K562 (cell line): ENCODE data around the gene PHF19. TPM values are rescaled to one million over a fixed set of nuclear protein-coding genes. Genes with fewer than 3 reads are reported as not detected.
A peak's percentile ranks its signal among the peaks of the same experiment; 100 is the strongest.

Experiments used
- BCL6 ChIP-seq: fragments of 250-450 bp; sonication (Bioruptor Pico); IDR thresholded peaks from 2 replicates; pipeline ENCODE4 v1.4.0; 2020
- CHD2 ChIP-seq: IDR thresholded peaks from 2 replicates; pipeline ENCODE4 v1.6.1; 2011; ENCODE audit warnings: low read depth, low read length
- CHD4 ChIP-seq: fragments of 200-600 bp; sonication (generic); IDR thresholded peaks from 3 replicates; pipeline ENCODE4 v1.6.1; 2012; ENCODE audit warnings: low read depth, mild to moderate bottlenecking, mixed read lengths, low read length, inconsistent platforms; ENCODE audit not compliant: insufficient read depth, insufficient replicate concordance, poor library complexity, severe bottlenecking
- CTCF ChIP-seq, 3 experiments: IDR thresholded peaks in 2 of 3; conservative IDR thresholded peaks in 1 of 3; 2 replicates each; pipeline ENCODE4 v1.5.1; 2011 to 2012; ENCODE audit warnings: low read length in 3 of 3, mild to moderate bottlenecking in 3 of 3, control low read depth in 2 of 3, improper control_type of control experiment in 1 of 3, inconsistent platforms in 1 of 3, low read depth in 1 of 3, mixed read lengths in 1 of 3, moderate library complexity in 1 of 3; ENCODE audit not compliant: insufficient read depth in 2 of 3
- EP300 ChIP-seq: IDR thresholded peaks from 2 replicates; pipeline ENCODE4 v1.6.1; 2012; ENCODE audit warnings: low read length, improper control_type of control experiment
- EZH2 ChIP-seq: IDR thresholded peaks from 2 replicates; pipeline ENCODE4 v1.6.1; 2012; ENCODE audit warnings: low read depth, mild to moderate bottlenecking, inconsistent platforms, low read length, borderline replicate concordance
- FIP1L1 ChIP-seq: fragments of 200-400 bp; formaldehyde crosslinking; IDR thresholded peaks from 2 replicates; pipeline ENCODE4 v1.6.1; 2018; ENCODE audit warnings: mild to moderate bottlenecking, low read depth, low read length; ENCODE audit not compliant: poor library complexity, severe bottlenecking
- GABPB2 ChIP-seq: fragments of 250-450 bp; sonication (Bioruptor Pico); conservative IDR thresholded peaks from 2 replicates; pipeline ENCODE4 v1.5.1; 2021; ENCODE audit warnings: mild to moderate bottlenecking
- GTF2F1 ChIP-seq: IDR thresholded peaks from 2 replicates; pipeline ENCODE4 v1.6.1; 2011; ENCODE audit warnings: low read depth, low read length, improper control_type of control experiment
- HCFC1 ChIP-seq: IDR thresholded peaks from 2 replicates; pipeline ENCODE4 v1.6.1; 2012; ENCODE audit warnings: low read depth, low read length, improper control_type of control experiment
- KLF1 ChIP-seq: fragments of 450-650 bp; IDR thresholded peaks from 2 replicates; pipeline ENCODE4 v1.6.1; 2016; ENCODE audit warnings: missing genetic modification characterization, missing compliant biosample characterization
- NR3C1 ChIP-seq: sonication (generic); formaldehyde crosslinking; IDR thresholded peaks from 2 replicates; pipeline ENCODE4 v1.8.1; 2022; ENCODE audit warnings: missing genetic modification reagents
- RBBP5 ChIP-seq: fragments of 200-600 bp; sonication (generic); IDR thresholded peaks from 2 replicates; pipeline ENCODE4 v1.6.1; 2012; ENCODE audit warnings: borderline replicate concordance, mild to moderate bottlenecking, low read length, control low read depth, inconsistent platforms; ENCODE audit not compliant: insufficient read depth, poor library complexity, severe bottlenecking
- RBM17 ChIP-seq: fragments of 200-400 bp; formaldehyde crosslinking; IDR thresholded peaks from 2 replicates; pipeline ENCODE4 v1.6.1; 2017; ENCODE audit warnings: low read depth, mild to moderate bottlenecking, low read length, borderline replicate concordance
- SIRT6 ChIP-seq: IDR thresholded peaks from one replicate; pipeline ENCODE4 v1.6.1; 2012; ENCODE audit warnings: low read depth, mild to moderate bottlenecking, control low read depth, inconsistent platforms, low read length, moderate library complexity
- TCF3 ChIP-seq: sonication (generic); formaldehyde crosslinking; IDR thresholded peaks from 2 replicates; pipeline ENCODE4 v1.4.0; 2020; ENCODE audit warnings: mild to moderate bottlenecking, missing genetic modification reagents
- VEZF1 ChIP-seq: fragments of 200-800 bp; sonication (Bioruptor generic); IDR thresholded peaks from 2 replicates; pipeline ENCODE4 v1.6.1; 2017; ENCODE audit warnings: missing genetic modification characterization, missing compliant biosample characterization
- ZHX1 ChIP-seq: fragments of 150-350 bp; conservative IDR thresholded peaks from 2 replicates; pipeline ENCODE4 v1.6.1; 2014; ENCODE audit warnings: low read length
- ZNF354B ChIP-seq: fragments of 250-450 bp; sonication (Bioruptor Pico); IDR thresholded peaks from 2 replicates; pipeline ENCODE4 v1.4.0; 2020
- ZNF586 ChIP-seq: fragments of 450-650 bp; formaldehyde crosslinking; conservative IDR thresholded peaks from 2 replicates; pipeline ENCODE4 v1.4.0; 2020; ENCODE audit warnings: mild to moderate bottlenecking, moderate library complexity
- ZNF695 ChIP-seq: fragments of 450-650 bp; formaldehyde crosslinking; IDR thresholded peaks from 2 replicates; pipeline ENCODE4 v1.4.0; 2020; ENCODE audit warnings: mild to moderate bottlenecking, moderate library complexity
- ZNF79 ChIP-seq: fragments of 250-450 bp; sonication (Bioruptor Pico); IDR thresholded peaks from 2 replicates; pipeline ENCODE4 v1.4.0; 2020; ENCODE audit warnings: low read depth, mild to moderate bottlenecking, moderate library complexity
- polyA plus RNA-seq, 8 experiments: library from polyadenylated mRNA; depleted of rRNA in 4 of 8; stranded (reverse) in 5 of 8; unstranded in 3 of 8; fragments of >200 nt; fragmentation: Nextera tagmentation in 2 of 8; fragmentation: Illumina TruSeq in 1 of 8; extraction: Ambion mirVana in 2 of 8; extraction: Trizol in 1 of 8; gene quantifications; 2 replicates each; pipeline versions ENCODE4 v1.2.1 to v1.2.3, GENCODE V29; 2011 to 2014; ENCODE audit warnings: inconsistent platforms in 1 of 8, missing spikeins in 1 of 8
- total RNA-seq, 7 experiments: library from RNA; depleted of rRNA in 6 of 7; stranded (reverse); fragments of >200 nt in 6 of 7; fragmentation: Illumina TruSeq in 2 of 7; extraction: Trizol in 2 of 7; gene quantifications; 2 replicates each; pipeline versions ENCODE4 v1.2.1 to v1.2.3, GENCODE V29; 2011 to 2021; ENCODE audit warnings: low replicate concordance in 1 of 7

Gene PHF19
- total and polyA plus RNA-seq, 9 of the 15 experiments (the other 6 are each of a cell fraction or from before 2014, with no cell fraction given), result 95.8 to 403 (median 255) TPM

- no peak for TF ChIP-seq BCL6
- TF ChIP-seq VEZF1, result no peak
- no peak for TF ChIP-seq EZH2
- TF ChIP-seq CHD4, result no peak
- TF ChIP-seq GABPB2 (CRISPR knock-in tag), result no peak
- TF ChIP-seq NR3C1 (CRISPR knock-in tag), result no peak
- TF ChIP-seq GTF2F1, result peak; percentile 62
- no peak for TF ChIP-seq ZNF79 (CRISPR knock-in tag)
- no peak for TF ChIP-seq ZNF354B (CRISPR knock-in tag)
- TF ChIP-seq KLF1, result no peak
- TF ChIP-seq ZNF695 (CRISPR knock-in tag), result no peak
- TF ChIP-seq CHD2, result peak; percentile 65
- no peak for TF ChIP-seq RBBP5
- no peak for TF ChIP-seq ZNF586
- peak; percentile 57; the same call in 1 of the 2 replicates for TF ChIP-seq HCFC1
- TF ChIP-seq SIRT6, result no peak
- peak in 1 of 3 experiments; percentile 91; a peak in 2 of 6 replicates for TF ChIP-seq CTCF (IDR thresholded peaks at IDR 0.05 in 2 of 3, conservative IDR thresholded peaks at IDR 0.05 in 1 of 3; ENCODE audit: insufficient read depth in 2 of 3, low read depth in 1 of 3, low read length in 3 of 3)
- TF ChIP-seq FIP1L1, result no peak
- TF ChIP-seq ZHX1, result peak; percentile 78
- TF ChIP-seq EP300, result no peak
- no peak for TF ChIP-seq TCF3 (CRISPR knock-in tag)
- no peak for TF ChIP-seq RBM17
These were observed 8.2 kb downstream of the PHF19 start (continued) for GRCh38 chr9:120868676-120869359.
